Head of caudate nucleus (tissue), 42 donors: ENCODE results near the gene ELOVL4.
A peak's percentile ranks its signal among the peaks of the same experiment; 100 is the strongest.

Source experiments
- DNase-seq, 42 donors: peaks; one replicate each; pipeline versions ENCODE4 v3.0.0 to v3.0.0-alpha.2; 2020 to 2021; ENCODE audit warnings: mixed read lengths in 7 of 42
- intact Hi-C: fragments of 100-400 bp; cut with DNase I; formaldehyde crosslinking; loops from one replicate; pipeline ENCODE4 v1.15.0; 2022

The ELOVL4 gene

GRCh38 chr6:79947191-79948186 is at the start of gene ELOVL4:
Gene ELOVL4, minus strand, starts transcription at chr6:79947553. Its CDS starts 274 bp downstream, at chr6:79947279.
- peak; percentile 68 to 95 (median 88) for DNase-seq
- intact Hi-C loops: loop anchor here (5.0 kb wide), 1 partner anchor 55 kb away; the partner anchor contains the start of gene TTK

- intact Hi-C loops: no loop called here
These were observed 46.6 kb upstream of the ELOVL4 start for GRCh38 chr6:79993911-79994309.

GRCh38 chr6:79993012-79993910 is 45.9 kb upstream of the ELOVL4 start:
- intact Hi-C loops: no loop called here
- DNase-seq: no peak

More at GRCh38 chr6:79993911-79994309, 46.6 kb upstream of the ELOVL4 start:
- DNase-seq: no peak

GRCh38 chr6:79989641-79990040 is 42.3 kb upstream of the ELOVL4 start:
- no peak for DNase-seq
- intact Hi-C loops: no loop called here

GRCh38 chr6:79985128-79985527 is 37.8 kb upstream of the ELOVL4 start:
- DNase-seq: no peak
- intact Hi-C loops: no loop called here

- intact Hi-C loops: no loop called here
- no peak for DNase-seq
These were observed 36.9 kb upstream of the ELOVL4 start for GRCh38 chr6:79984261-79984660.

- no peak for DNase-seq
- intact Hi-C loops: no loop called here
These were observed 34.3 kb upstream of the ELOVL4 start for GRCh38 chr6:79981652-79982051.

- intact Hi-C loops: no loop called here
- DNase-seq: no peak
These were observed 23.8 kb upstream of the ELOVL4 start for GRCh38 chr6:79971193-79971592.

GRCh38 chr6:79969784-79970183 is 22.4 kb upstream of the ELOVL4 start:
- intact Hi-C loops: no loop called here
- no peak for DNase-seq

- intact Hi-C loops: no loop called here
- DNase-seq: no peak
These were observed 19.8 kb upstream of the ELOVL4 start for GRCh38 chr6:79967178-79967577.

GRCh38 chr6:79964607-79965081 is 17.3 kb upstream of the ELOVL4 start:
- intact Hi-C loops: no loop called here
- DNase-seq: peak in 2 of 42 donors; percentile 3 to 18

- DNase-seq: no peak
- intact Hi-C loops: no loop called here
These were observed 7.5 kb upstream of the ELOVL4 start for GRCh38 chr6:79954849-79955248.

GRCh38 chr6:79949233-79949632 is 1.9 kb upstream of the ELOVL4 start:
- DNase-seq: peak in 27 of 42 donors; percentile 11 to 67 (median 37)
- intact Hi-C loops: loop anchor here (5.0 kb wide), 1 partner anchor 53 kb away; the partner anchor contains the start of gene TTK

- intact Hi-C loops: loop anchor here (5.0 kb wide), 1 partner anchor 56 kb away; the partner anchor contains the start of gene TTK
- peak; percentile 28 to 83 (median 56) for DNase-seq
These were observed 822 bp downstream of the ELOVL4 start for GRCh38 chr6:79946272-79947190.

- DNase-seq: no peak
- intact Hi-C loops: no loop called here
These were observed 4.2 kb downstream of the ELOVL4 start for GRCh38 chr6:79943133-79943532.

- intact Hi-C loops: no loop called here
- DNase-seq: no peak
These were observed 5.7 kb downstream of the ELOVL4 start for GRCh38 chr6:79941489-79942151.

- no peak for DNase-seq
- intact Hi-C loops: no loop called here
These were observed 18.8 kb downstream of the ELOVL4 start for GRCh38 chr6:79928478-79928998.
